Cardiac ventricle fibroblast (primary cell): ENCODE results near the gene ZNF709. TPM values are rescaled to one million over a fixed set of nuclear protein-coding genes. Genes with fewer than 3 reads are reported as not detected.

ENCODE experiments used
- total RNA-seq: library from RNA; depleted of rRNA; stranded (reverse); fragments of >200 nt; gene quantifications from 2 replicates; pipeline ENCODE4 v1.2.3, GENCODE V29; 2015

The ZNF709 gene
- 1.7 and 1.9 TPM in 2 replicates for total RNA-seq

GRCh38 chr19:12484371-12485051 is at the start of gene ZNF709:
Gene ZNF709, minus strand, starts transcription at chr19:12484816. Its CDS starts 159 bp downstream, at chr19:12484657.

GRCh38 chr19:12440541-12441316 is 43.9 kb downstream of the ZNF709 start, which contains the start of gene ZNF443:
Gene ZNF443, minus strand, starts transcription at chr19:12441021. Its CDS starts 107 bp downstream, at chr19:12440914.

Other genes starting within 250 kb of the ZNF709 start
- gene ZNF44, start 189.9 kb downstream of the ZNF709 start, total RNA-seq, result 2.4 and 3.3 TPM in 2 replicates
- gene ZNF563, start 151.2 kb downstream of the ZNF709 start, total RNA-seq, result 1.8 and 4.8 TPM in 2 replicates
- gene ZNF442, start 119.1 kb downstream of the ZNF709 start, total RNA-seq, result 1.3 and 2.2 TPM in 2 replicates
- 1.7 and 2.1 TPM in 2 replicates for gene ZNF799, start 83.5 kb downstream of the ZNF709 start, total RNA-seq
- 0.59 and 1.1 TPM in 2 replicates for gene ZNF443, start 43.8 kb downstream of the ZNF709 start, total RNA-seq
- gene ZNF564, start 66.7 kb upstream of the ZNF709 start, total RNA-seq, result 3.3 and 3.4 TPM in 2 replicates
- gene ZNF490, start 126.0 kb upstream of the ZNF709 start, total RNA-seq, result 6.0 and 10.6 TPM in 2 replicates
- gene ZNF791, start 126.1 kb upstream of the ZNF709 start, total RNA-seq, result 10.6 and 13.2 TPM in 2 replicates
- gene MAN2B1, start 181.9 kb upstream of the ZNF709 start, total RNA-seq, result 120 and 162 TPM in 2 replicates
- gene WDR83, start 182.0 kb upstream of the ZNF709 start, total RNA-seq, result 9.0 and 9.4 TPM in 2 replicates
- 72.2 and 74.9 TPM in 2 replicates for gene DHPS, start 197.1 kb upstream of the ZNF709 start, total RNA-seq
- not detected in 2 replicates for gene GNG14, start 203.2 kb upstream of the ZNF709 start, total RNA-seq
- gene FBXW9, start 211.8 kb upstream of the ZNF709 start, total RNA-seq, result 7.3 and 8.3 TPM in 2 replicates
- 32.9 and 45.1 TPM in 2 replicates for gene TNPO2, start 239.1 kb upstream of the ZNF709 start, total RNA-seq
- gene TRIR, start 249.9 kb upstream of the ZNF709 start, total RNA-seq, result 311 and 336 TPM in 2 replicates